A673 (cell line): ENCODE results near the gene RILPL2. TPM values are rescaled to one million over a fixed set of nuclear protein-coding genes. Genes with fewer than 3 reads are reported as not detected.
"Not testable (repeated sequence)": the region's sequence is repeated elsewhere in the genome, so short reads cannot be mapped to it uniquely, and the experiment has no call there.

ENCODE experiments used
- BruUV-seq: library from RNA; stranded (reverse); fragments of 400-500 nt; replicated peaks from 2 replicates; lab custom pipeline; 2021; lab: Mats Ljungman, UMichigan
- CTCF ChIA-PET: fragments of 300-600 bp; sonication (Branson Sonifier 250); formaldehyde crosslinking; loops from one replicate; lab custom pipeline; 2022; ENCODE audit warnings: antibody characterized with exemption; lab: Charles Lee
- POLR2A ChIA-PET: fragments of 300-600 bp; sonication (Branson Sonifier 250); formaldehyde crosslinking; loops from one replicate; lab custom pipeline; 2022; ENCODE audit warnings: antibody characterized with exemption; ENCODE audit not compliant: low non-redundant PET; lab: Charles Lee
- DNase-seq: peaks from one replicate; pipeline ENCODE4 v3.0.0-alpha.2; 2015; ENCODE audit warnings: low spot score
- H3K27ac ChIP-seq: fragments of 200-600 bp; sonication (generic); 2 replicates; pipeline ENCODE4 v1.5.1; 2016; ENCODE audit warnings: mixed run types, low read depth, mild to moderate bottlenecking, mixed read lengths, antibody characterized with exemption, low read length; ENCODE audit not compliant: poor library complexity, severe bottlenecking
- H3K27me3 ChIP-seq: fragments of 200-600 bp; sonication (generic); replicated peaks from 2 replicates; pipeline ENCODE4 v1.6.1; 2017; ENCODE audit warnings: mixed run types, low read depth, mild to moderate bottlenecking, mixed read lengths, antibody characterized with exemption, low read length; ENCODE audit not compliant: insufficient read depth, poor library complexity
- H3K36me3 ChIP-seq: fragments of 200-600 bp; sonication (generic); 2 replicates; pipeline ENCODE4 v1.6.1; 2016; ENCODE audit warnings: mixed run types, mild to moderate bottlenecking, mixed read lengths, antibody characterized with exemption, low read length; ENCODE audit not compliant: insufficient read depth, poor library complexity, severe bottlenecking
- H3K4me1 ChIP-seq: fragments of 200-600 bp; sonication (generic); 2 replicates; pipeline ENCODE4 v1.6.1; 2017; ENCODE audit warnings: mixed run types, mild to moderate bottlenecking, mixed read lengths, antibody characterized with exemption, low read length; ENCODE audit not compliant: insufficient read depth, poor library complexity, severe bottlenecking
- H3K4me3 ChIP-seq: fragments of 200-600 bp; sonication (generic); 2 replicates; pipeline ENCODE4 v1.5.1; 2016; ENCODE audit warnings: low read depth, mixed run types, mild to moderate bottlenecking, mixed read lengths, low read length; ENCODE audit not compliant: poor library complexity, severe bottlenecking
- H3K9me3 ChIP-seq: fragments of 200-600 bp; sonication (generic); 2 replicates; pipeline ENCODE4 v1.6.1; 2016; ENCODE audit warnings: mixed run types, low read depth, mild to moderate bottlenecking, mixed read lengths, antibody characterized with exemption, low read length; ENCODE audit not compliant: poor library complexity, severe bottlenecking
- CTCF ChIP-seq: fragments of 300-800, 200-600 bp; sonication (generic); conservative IDR thresholded peaks from 2 replicates; pipeline ENCODE4 v1.5.1; 2017; ENCODE audit warnings: low read depth, mild to moderate bottlenecking, antibody characterized with exemption, low read length, moderate library complexity, mixed read lengths
- EZH2 ChIP-seq: fragments of 200-600 bp; sonication (generic); IDR thresholded peaks from 2 replicates; pipeline ENCODE4 v1.6.1; 2017; ENCODE audit warnings: borderline replicate concordance, low read depth, mild to moderate bottlenecking, mixed read lengths, antibody characterized with exemption, low read length; ENCODE audit not compliant: poor library complexity, severe bottlenecking
- intact Hi-C: fragments of 100-400 bp; cut with micrococcal nuclease; formaldehyde crosslinking; loops from one replicate; pipeline ENCODE4 v1.10.0; 2022; ENCODE audit not compliant: unreplicated experiment
- total RNA-seq: library from RNA; stranded (reverse); gene quantifications from 2 replicates; pipeline ENCODE4 v1.2.3, GENCODE V29; 2021

The RILPL2 gene
- total RNA-seq, 1 experiment from 2014 or later: 1.7 TPM

- CTCF ChIA-PET: no interaction called here
- no peaks in the 10 kb centered on the region for H3K27me3 ChIP-seq
- intact Hi-C loops: no loop called here
Measured at GRCh38 chr12:123482876-123483275, 46.4 kb upstream of the RILPL2 start.

GRCh38 chr12:123481251-123481650 lies 44.8 kb upstream of the RILPL2 start:
- H3K9me3 ChIP-seq, H3K36me3 ChIP-seq, H3K4me3 ChIP-seq, BruUV-seq, H3K27me3 ChIP-seq, POLR2A ChIA-PET, H3K27ac ChIP-seq, DNase-seq, H3K4me1 ChIP-seq, intact Hi-C loops: not testable (repeated sequence)
- CTCF ChIA-PET: interaction anchor here (0.7 kb wide), 1 partner anchor 380 kb away, joined by 4 read pairs; no protein-coding TSS in a partner anchor

More at GRCh38 chr12:123482876-123483275, 46.4 kb upstream of the RILPL2 start:
- Histone ChIP-seq H3K9me3 (no peaks in the 10 kb centered on the region), H3K36me3 (no peaks in the 10 kb centered on the region), H3K4me3 (no peak overlapping the region), H3K4me1 (no peaks in the 10 kb centered on the region), H3K27ac (no peak overlapping the region)
- DNase-seq: no peak
- TF ChIP-seq EZH2 (no peak), CTCF (no peak)
- BruUV-seq: no TSS peak
- POLR2A ChIA-PET: interaction anchor here (0.5 kb wide), 1 partner anchor 19 kb away, joined by 6 read pairs; no protein-coding TSS in a partner anchor

- Histone ChIP-seq H3K4me1 (no peaks in the 10 kb centered on the region), H3K4me3 (no peak overlapping the region), H3K36me3 (peaks cover 3% of the 10 kb centered on the region), H3K9me3 (no peaks in the 10 kb centered on the region), H3K27ac (no peak overlapping the region), H3K27me3 (no peaks in the 10 kb centered on the region)
- CTCF ChIA-PET: no interaction called here
- DNase-seq: no peak
- POLR2A ChIA-PET: no interaction called here
- no TSS peak for BruUV-seq
- intact Hi-C loops: no loop called here
- TF ChIP-seq EZH2 (no peak), CTCF (no peak)
Measured at GRCh38 chr12:123479442-123480180, 43.1 kb upstream of the RILPL2 start.
